HEK293T (cell line): ENCODE measurements around the gene FAM107B.

Source experiments
- CTCF ChIA-PET: fragments of 350-600 bp; formaldehyde crosslinking; extraction: SDS; loops from one replicate; lab custom pipeline; 2021; ENCODE audit warnings: antibody characterized with exemption, inconsistent platforms; lab: Yijun Ruan, JAX
- POLR2A ChIA-PET: fragments of 350-600 bp; formaldehyde crosslinking; extraction: SDS; loops from one replicate; lab custom pipeline; 2020; ENCODE audit warnings: antibody characterized with exemption, inconsistent platforms; lab: Yijun Ruan, JAX
- DNase-seq: peaks from one replicate; pipeline ENCODE4 v3.0.0; 2012; ENCODE audit warnings: mixed read lengths; ENCODE audit errors: extremely low spot score
- ARNT ChIP-seq: fragments of 450-650 bp; IDR thresholded peaks from 2 replicates; pipeline ENCODE4 v1.6.1; 2017; ENCODE audit warnings: mild to moderate bottlenecking
- BHLHE40 ChIP-seq: fragments of 450-650 bp; IDR thresholded peaks from 2 replicates; pipeline ENCODE4 v1.6.1; 2016; ENCODE audit warnings: mild to moderate bottlenecking, moderate library complexity, borderline replicate concordance
- CTBP1 ChIP-seq: fragments of 450-650 bp; IDR thresholded peaks from 2 replicates; pipeline ENCODE4 v1.6.1; 2016; ENCODE audit warnings: borderline replicate concordance
- ELF4 ChIP-seq: fragments of 450-650 bp; IDR thresholded peaks from 2 replicates; pipeline ENCODE4 v1.6.1; 2017; ENCODE audit warnings: antibody characterized with exemption
- FOXA1 ChIP-seq: fragments of 450-650 bp; IDR thresholded peaks from 2 replicates; pipeline ENCODE4 v1.6.1; 2016; ENCODE audit warnings: mild to moderate bottlenecking
- FOXK2 ChIP-seq: fragments of 450-650 bp; IDR thresholded peaks from 2 replicates; pipeline ENCODE4 v1.6.1; 2016; ENCODE audit warnings: mild to moderate bottlenecking
- FOXM1 ChIP-seq: fragments of 450-650 bp; IDR thresholded peaks from 2 replicates; pipeline ENCODE4 v1.6.1; 2017; ENCODE audit warnings: mild to moderate bottlenecking, borderline replicate concordance
- HDGF ChIP-seq: fragments of 450-650 bp; IDR thresholded peaks from 2 replicates; pipeline ENCODE4 v1.6.1; 2017; ENCODE audit warnings: antibody characterized with exemption, borderline replicate concordance
- L3MBTL2 ChIP-seq: fragments of 450-650 bp; conservative IDR thresholded peaks from 2 replicates; pipeline ENCODE4 v1.6.1; 2016; ENCODE audit warnings: mild to moderate bottlenecking
- LEF1 ChIP-seq: fragments of 450-650 bp; IDR thresholded peaks from 2 replicates; pipeline ENCODE4 v1.6.1; 2017; ENCODE audit warnings: mild to moderate bottlenecking, borderline replicate concordance
- NFRKB ChIP-seq: fragments of 450-650 bp; IDR thresholded peaks from 2 replicates; pipeline ENCODE4 v1.6.1; 2016; ENCODE audit warnings: mild to moderate bottlenecking, moderate library complexity
- SP1 ChIP-seq: fragments of 450-650 bp; IDR thresholded peaks from 2 replicates; pipeline ENCODE4 v1.6.1; 2017
- SUZ12 ChIP-seq: fragments of 450-650 bp; IDR thresholded peaks from 2 replicates; pipeline ENCODE4 v1.6.1; 2016; ENCODE audit warnings: mild to moderate bottlenecking
- TARDBP ChIP-seq: fragments of 450-650 bp; IDR thresholded peaks from 2 replicates; pipeline ENCODE4 v1.6.1; 2016
- ZNF384 ChIP-seq: fragments of 450-650 bp; IDR thresholded peaks from 2 replicates; pipeline ENCODE4 v1.6.1; 2016
- TF ChIP-seq, protein P1 (sequence below): fragments of 450-650 bp; IDR thresholded peaks from 2 replicates; pipeline ENCODE4 v1.6.1; 2016

FAM107B gene

DNA sequence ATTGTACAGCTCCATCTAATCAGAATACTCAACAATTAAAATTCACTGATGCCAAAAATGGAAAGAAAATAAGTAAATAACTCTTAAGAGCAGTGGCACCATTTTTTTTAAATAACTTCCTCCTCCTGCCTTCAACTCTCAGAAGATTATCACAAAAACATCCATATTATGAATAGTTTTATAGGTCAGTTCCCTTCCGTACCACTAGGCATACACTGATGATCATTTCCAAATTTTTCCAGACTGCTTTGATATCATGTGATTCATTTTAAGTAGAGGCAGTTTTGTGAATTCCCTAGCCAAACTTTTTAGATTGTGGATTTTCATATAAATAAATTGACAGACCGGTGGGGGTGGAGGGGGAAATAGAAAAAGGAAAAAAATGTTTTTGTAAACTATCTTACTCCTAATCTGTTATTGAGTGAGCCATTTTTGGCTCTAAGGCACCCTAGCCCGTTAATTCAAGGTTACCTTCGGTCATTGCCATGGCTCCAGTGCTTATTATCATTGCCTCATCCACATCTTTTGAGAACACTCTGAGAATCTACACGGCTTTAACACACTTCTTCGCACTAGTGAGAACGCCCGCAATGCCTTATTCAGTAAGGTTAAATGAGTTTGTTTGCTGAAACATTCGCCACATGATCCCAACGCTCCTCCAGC, 1.0 kb downstream of the FAM107B start:
- ChIA-PET POLR2A (no interaction called here), CTCF (no interaction called here)
- DNase-seq = no peak
- TF ChIP-seq FOXA1 = no peak
- no peak for TF ChIP-seq LEF1
- TF ChIP-seq SP1 = no peak
- no peak for TF ChIP-seq CTBP1

DNA sequence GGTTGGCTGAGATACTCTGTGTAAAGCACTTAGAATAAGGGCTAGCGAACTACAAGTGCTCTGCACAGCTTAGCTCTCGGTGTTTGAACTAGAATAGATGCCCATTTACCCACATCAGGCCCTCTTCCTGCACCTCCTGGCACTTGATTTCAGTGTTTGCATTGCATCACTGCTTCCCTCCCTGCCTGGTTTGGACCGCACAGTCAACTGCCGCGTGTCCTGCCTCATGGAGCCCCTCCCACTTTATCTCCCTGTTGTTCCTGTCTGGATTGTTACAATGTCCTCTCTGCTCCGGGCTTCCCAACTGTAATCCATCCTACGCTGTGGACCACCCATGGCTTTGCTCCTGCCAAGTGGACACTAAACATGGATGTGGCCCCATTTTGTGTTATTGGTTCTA, 2.3 kb downstream of the FAM107B start:
- ChIA-PET POLR2A (no interaction called here), CTCF (no interaction called here)
- no peak for DNase-seq
- no peak for TF ChIP-seq BHLHE40

DNA sequence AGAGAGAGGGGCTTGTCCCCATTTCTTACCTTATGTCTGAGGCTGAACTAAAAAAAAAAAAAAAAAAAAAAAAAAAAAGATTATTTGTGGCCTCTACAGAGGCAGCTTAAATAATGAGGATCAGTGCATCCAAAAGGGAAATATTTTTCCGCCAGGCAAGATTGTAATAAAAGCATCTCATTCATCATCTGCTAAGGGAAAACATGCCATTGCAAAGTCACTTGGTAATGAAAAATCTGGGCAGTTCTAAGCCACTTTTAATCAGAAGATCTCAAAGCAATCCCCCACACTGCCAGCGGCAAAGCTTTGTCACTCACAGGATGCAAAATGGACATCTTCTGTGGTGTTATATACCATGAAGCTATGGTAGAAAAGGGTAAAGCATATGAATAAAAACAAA, 3.8 kb downstream of the FAM107B start:
- TF ChIP-seq LEF1 = no peak
- no peak for TF ChIP-seq ZNF384
- no peak for TF ChIP-seq TARDBP
- TF ChIP-seq ARNT = no peak
- no peak for TF ChIP-seq SP1
- TF ChIP-seq L3MBTL2 = no peak
- TF ChIP-seq NFRKB = no peak
- TF ChIP-seq SUZ12 = no peak
- TF ChIP-seq FOXM1 = no peak
- no peak for TF ChIP-seq FOXA1
- no peak for TF ChIP-seq FOXK2
- no peak for TF ChIP-seq ELF4
- no peak for TF ChIP-seq CTBP1
- TF ChIP-seq, protein P1, sequence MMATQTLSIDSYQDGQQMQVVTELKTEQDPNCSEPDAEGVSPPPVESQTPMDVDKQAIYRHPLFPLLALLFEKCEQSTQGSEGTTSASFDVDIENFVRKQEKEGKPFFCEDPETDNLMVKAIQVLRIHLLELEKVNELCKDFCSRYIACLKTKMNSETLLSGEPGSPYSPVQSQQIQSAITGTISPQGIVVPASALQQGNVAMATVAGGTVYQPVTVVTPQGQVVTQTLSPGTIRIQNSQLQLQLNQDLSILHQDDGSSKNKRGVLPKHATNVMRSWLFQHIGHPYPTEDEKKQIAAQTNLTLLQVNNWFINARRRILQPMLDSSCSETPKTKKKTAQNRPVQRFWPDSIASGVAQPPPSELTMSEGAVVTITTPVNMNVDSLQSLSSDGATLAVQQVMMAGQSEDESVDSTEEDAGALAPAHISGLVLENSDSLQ = no peak
- TF ChIP-seq BHLHE40 = no peak
- TF ChIP-seq HDGF = no peak
- DNase-seq = no peak
- POLR2A ChIA-PET = no interaction called here
- CTCF ChIA-PET = no interaction called here

DNA sequence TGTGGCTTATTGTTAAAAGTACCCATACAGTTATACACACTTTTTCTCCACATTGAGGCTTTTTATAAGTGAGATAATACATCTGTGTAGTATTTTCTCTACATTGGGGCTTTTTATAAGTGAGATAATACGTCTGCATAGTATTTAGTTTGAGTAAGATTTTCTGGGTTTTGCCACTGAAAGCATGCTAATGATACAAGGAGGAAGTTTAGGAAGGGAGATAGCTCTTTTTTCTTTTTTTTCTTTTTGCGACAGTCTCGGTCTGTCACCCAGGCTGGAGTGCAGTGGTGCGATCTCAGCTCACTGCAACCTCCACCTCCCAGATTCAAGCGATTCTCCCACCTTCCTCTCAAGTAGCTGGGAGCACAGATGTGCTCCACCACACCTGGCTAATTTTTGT, 13.3 kb downstream of the FAM107B start:
- no peak for TF ChIP-seq ARNT
- no peak for TF ChIP-seq NFRKB
- TF ChIP-seq FOXK2 = no peak
- TF ChIP-seq L3MBTL2 = no peak
- no peak for TF ChIP-seq HDGF
- TF ChIP-seq BHLHE40 = no peak
- TF ChIP-seq ZNF384 = no peak
- no peak for TF ChIP-seq FOXM1
- no peak for TF ChIP-seq FOXA1
- TF ChIP-seq SUZ12 = no peak
- no peak for TF ChIP-seq ELF4
- TF ChIP-seq CTBP1 = no peak
- TF ChIP-seq, protein P1 = no peak
- TF ChIP-seq LEF1 = no peak
- TF ChIP-seq TARDBP = no peak
- no peak for DNase-seq
- ChIA-PET CTCF (no interaction called here), POLR2A (no interaction called here)

DNA sequence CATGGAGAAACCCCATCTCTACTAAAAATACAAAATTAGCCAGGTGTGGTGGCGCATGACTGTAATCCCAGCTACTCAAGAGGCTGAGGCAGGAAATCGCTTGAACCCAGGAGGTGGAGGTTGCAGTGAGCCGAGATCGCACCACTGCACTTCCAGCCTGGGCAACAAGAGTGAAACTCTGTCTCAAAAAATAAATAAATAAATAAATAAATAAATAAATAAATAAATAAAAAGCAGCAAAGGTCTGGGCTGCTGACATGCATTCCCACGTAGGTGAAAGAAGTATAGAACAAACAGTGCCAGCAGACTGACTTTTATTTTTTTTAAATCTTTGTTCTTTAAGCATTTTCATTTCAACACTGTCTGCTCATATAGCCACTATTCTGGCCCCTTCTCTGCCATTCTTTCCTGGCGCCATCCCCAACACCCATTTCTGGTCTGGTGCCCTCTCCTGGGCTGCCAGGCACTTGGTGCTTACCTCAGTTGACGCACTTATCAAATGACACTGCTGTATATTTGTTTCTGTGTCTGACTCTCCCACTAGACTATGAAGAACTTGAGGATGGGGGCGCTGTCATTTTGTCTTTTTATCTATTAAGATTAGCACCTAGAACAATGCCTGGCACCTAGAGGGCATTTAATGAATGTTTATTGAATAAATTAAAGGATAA, 15.6 kb downstream of the FAM107B start:
- TF ChIP-seq LEF1 (no peak), SUZ12 (no peak), TARDBP (no peak), BHLHE40 (no peak), NFRKB (no peak), SP1 (no peak), HDGF (no peak), FOXK2 (no peak), FOXA1 (no peak), FOXM1 (no peak), ZNF384 (no peak), L3MBTL2 (no peak)
- TF ChIP-seq, protein P1 = no peak
- POLR2A ChIA-PET = no interaction called here
- CTCF ChIA-PET = no interaction called here
- no peak for DNase-seq

DNA sequence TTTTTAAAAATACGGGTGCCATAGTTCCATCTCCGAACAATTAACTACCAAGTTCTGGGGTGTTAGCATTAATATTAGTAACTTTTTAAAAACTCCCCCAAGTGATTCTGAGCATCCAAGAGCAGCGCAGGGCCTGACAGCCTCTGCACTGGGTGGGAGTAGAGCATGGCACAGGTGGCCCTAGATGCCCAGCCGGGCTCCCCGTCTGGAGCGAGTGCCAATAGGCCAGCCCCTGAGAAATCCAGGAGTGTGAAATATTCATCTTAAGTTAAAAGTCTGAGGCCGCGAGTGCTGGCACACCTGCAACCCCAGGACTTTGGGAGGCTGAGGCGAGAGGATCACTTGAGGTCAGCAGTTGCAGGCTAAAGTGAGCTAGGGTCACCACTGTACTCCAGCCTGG, 16.2 kb downstream of the FAM107B start:
- ChIA-PET POLR2A (no interaction called here), CTCF (no interaction called here)
- DNase-seq = no peak
- TF ChIP-seq FOXM1 = no peak
- no peak for TF ChIP-seq FOXK2

DNA sequence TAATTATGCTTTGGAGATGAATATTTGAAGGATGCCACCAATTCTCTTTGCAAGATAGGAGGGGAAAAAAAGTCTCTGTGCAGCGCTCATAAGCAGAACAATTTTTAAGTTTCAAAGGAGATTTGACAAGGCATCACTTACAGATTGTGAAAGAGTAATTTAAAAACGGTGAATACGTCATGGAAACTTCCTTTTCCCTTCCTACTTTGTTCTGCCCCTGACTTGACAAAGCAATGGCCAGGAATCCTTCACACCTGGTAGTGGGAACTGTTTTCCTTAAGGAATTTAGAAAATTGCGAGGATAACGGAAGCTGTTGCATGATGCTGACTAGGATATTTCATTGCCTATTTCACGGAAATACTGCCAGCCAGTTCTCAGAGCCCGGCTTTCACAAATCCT, 16.7 kb downstream of the FAM107B start:
- TF ChIP-seq BHLHE40 = no peak
- TF ChIP-seq NFRKB = no peak
- TF ChIP-seq ELF4 = no peak
- no peak for TF ChIP-seq LEF1
- TF ChIP-seq FOXK2 = no peak
- no peak for TF ChIP-seq HDGF
- no peak for TF ChIP-seq ZNF384
- no peak for TF ChIP-seq FOXA1
- TF ChIP-seq, protein P1 = no peak
- no peak for TF ChIP-seq CTBP1
- no peak for TF ChIP-seq L3MBTL2
- TF ChIP-seq ARNT = no peak
- TF ChIP-seq SUZ12 = no peak
- TF ChIP-seq FOXM1 = no peak
- TF ChIP-seq TARDBP = no peak
- no peak for TF ChIP-seq SP1
- POLR2A ChIA-PET = no interaction called here
- CTCF ChIA-PET = no interaction called here

More for the DNA sequence above, 16.7 kb downstream of the FAM107B start:
- DNase-seq = no peak
